ENCODE results near the gene LRP1B.
"Not testable (repeated sequence)": the region's sequence is repeated elsewhere in the genome, so short reads cannot be mapped to it uniquely, and the experiment has no call there.

LRP1B gene

GRCh38 chr2:140338795-140339194 is 1792.0 kb downstream of the LRP1B start:
- DNase-seq (ENCODE audit: low read depth), result no peak

DNA sequence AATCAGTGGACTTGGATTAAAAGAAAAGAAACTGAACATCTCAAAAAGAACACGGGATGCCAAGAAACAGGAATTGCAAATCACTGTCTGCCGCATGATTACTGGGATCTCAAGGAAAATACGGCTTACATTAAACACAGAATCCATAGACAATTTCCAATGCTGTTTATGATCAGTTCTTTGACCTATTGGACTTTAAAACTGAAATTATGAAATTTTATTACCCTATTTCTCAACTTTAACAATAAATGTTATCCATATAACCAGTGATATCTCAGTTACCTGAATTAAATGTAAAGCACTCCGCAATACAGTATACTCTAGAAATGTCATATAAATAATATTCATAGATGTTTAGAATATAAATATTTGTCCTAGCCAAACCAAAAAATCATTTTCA is 1793.8 kb downstream of the LRP1B start:
- no peak for DNase-seq (ENCODE audit: low read depth)

GRCh38 chr2:140316345-140316744 is 1814.5 kb downstream of the LRP1B start:
- DNase-seq (ENCODE audit: low read depth), result no peak

DNA sequence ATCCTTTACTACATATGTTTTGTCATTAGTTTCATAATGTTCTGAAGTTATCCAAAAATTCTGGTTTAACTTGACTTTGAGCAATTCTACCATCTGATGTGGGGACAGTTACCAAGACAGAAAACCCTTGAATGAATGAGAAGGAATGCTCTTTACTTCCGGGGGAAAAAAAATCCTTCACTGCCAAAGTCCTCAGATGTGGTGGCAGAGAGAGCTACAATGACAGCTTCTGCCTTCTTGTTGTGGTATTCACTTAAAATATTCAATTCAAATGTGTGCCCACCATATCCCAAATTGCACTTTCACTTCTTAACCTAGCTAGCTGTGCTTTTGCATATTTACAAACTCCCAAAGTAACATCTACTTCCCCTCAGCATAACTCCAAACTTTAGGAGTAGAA is 1818.9 kb downstream of the LRP1B start:
- DNase-seq (ENCODE audit: low read depth), result no peak

- no peak for DNase-seq (ENCODE audit: low read depth)
These were observed 1822.1 kb downstream of the LRP1B start for GRCh38 chr2:140308706-140309105.

- no peak for DNase-seq (ENCODE audit: low read depth)
These were observed 1823.3 kb downstream of the LRP1B start for GRCh38 chr2:140307532-140307931.

DNA sequence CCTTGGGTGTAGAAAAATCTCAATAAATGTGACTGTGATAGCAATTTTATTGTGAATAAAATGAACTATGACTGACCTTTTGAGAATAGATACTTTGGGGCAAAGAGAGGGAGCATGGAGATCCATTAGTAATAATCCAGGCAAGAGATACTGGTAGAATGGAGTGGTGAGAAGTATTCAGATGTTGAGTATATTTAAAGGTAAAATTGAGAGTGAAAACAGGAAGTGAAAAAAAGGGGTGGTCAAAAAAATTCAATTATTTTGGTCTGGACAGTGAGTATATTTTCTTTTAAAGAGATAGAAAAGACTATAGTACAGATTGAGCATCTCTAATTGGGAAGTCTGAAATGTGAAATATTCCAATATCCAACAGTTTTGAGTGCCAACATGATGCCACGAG is 1835.0 kb downstream of the LRP1B start:
- DNase-seq (ENCODE audit: low read depth), result no peak

DNA sequence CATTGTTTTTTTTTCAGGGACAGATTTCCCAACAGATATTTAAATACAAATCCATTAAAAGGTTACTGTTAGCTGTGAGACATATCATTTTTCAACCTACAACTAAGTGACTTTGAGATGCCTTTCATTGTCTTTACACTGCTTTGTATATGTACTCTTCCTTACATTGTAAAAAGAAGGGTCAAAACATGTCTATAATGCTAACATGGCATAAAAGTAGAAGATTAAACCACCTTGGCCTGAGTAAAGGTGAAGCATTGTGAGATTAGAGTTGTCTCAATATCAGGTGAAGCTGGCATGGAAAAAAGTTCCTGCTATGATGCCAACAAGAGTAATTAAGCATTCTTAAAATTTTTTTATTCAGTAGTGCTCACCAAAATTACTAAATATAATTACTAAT is 1842.1 kb downstream of the LRP1B start:
- no peak for DNase-seq (ENCODE audit: low read depth)

DNA sequence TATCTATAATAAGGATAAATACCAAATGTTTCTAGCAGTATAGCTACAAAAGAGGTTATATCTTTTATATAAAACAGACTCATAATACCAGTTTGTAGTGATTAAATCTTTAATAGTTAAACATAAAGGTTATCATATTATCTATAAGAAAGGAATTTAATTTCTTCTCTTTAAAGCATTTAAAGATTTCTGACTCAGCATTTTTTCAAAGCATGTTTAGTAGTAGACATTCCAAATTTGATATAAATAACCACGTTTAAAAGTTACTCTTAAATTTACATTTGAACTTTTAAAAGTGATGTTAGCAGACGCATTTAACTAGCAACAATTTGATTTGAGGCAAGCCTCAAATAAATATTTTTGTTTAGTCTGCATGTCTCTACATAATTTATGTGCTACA is 1842.6 kb downstream of the LRP1B start:
- no peak for DNase-seq (ENCODE audit: low read depth)

DNA sequence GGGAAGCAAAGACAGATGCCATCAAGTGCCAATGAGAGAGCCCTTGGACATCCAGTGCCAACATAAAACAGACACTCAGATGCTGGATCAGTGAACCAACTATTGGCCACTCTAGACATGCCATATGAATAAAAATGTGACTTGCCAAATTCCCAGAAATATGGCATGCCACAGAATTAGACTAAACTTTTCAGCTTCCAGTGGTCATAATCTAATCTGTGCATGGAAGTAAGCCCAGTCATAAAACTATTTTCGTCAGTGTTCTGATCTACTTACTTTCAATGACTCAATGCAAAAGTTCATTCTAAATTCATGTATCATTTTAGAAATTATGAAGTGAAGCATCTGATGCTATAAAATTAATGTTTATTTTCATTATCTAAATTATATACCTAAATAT is 1844.4 kb downstream of the LRP1B start:
- no peak for DNase-seq (ENCODE audit: low read depth)

DNA sequence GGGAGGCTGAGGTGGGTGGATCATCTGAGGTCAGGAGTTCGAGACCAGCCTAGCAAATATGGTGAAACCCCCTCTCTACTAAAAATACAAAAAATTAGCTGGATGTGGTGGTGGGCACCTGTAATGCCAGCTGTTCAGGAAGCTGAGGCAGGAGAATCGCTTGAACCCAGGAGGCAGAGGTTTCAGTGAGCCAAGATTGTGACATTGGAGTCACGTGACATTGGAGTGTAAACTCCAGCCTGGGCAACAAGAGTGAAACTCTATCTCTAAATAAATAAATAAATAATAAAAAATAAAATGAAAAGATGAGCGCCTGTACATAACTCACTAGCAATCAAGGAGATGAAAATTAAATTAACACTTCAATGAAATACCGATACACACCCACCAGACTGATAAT is 1853.5 kb downstream of the LRP1B start:
- not testable (repeated sequence) for DNase-seq (ENCODE audit: low read depth)

- DNase-seq (ENCODE audit: low read depth), result no peak
These were observed 1854.2 kb downstream of the LRP1B start for GRCh38 chr2:140276661-140277060.

DNA sequence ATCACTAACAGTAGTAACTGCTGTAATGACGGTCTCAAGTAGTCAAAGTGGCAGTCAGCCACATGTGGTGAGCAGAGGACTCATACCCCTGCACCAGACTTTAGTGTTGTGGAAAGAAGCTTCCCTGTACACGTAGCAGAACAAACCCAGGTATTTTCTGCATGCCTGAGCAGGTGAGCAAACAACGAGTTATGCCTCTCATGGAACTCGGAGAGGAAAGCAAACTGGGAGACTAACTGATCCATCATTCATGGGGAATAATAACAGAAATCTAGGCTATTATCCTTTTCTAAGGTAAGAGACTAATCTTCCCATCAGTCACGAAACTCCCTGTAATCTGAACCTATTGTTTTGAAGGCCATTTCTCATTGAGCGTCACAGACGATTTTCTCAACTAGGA is 1855.4 kb downstream of the LRP1B start:
- no peak for DNase-seq (ENCODE audit: low read depth)

GRCh38 chr2:140274891-140275290 is 1855.9 kb downstream of the LRP1B start:
- DNase-seq (ENCODE audit: low read depth), result no peak

- no peak for DNase-seq (ENCODE audit: low read depth)
These were observed 1856.9 kb downstream of the LRP1B start for GRCh38 chr2:140273958-140274357.

DNA sequence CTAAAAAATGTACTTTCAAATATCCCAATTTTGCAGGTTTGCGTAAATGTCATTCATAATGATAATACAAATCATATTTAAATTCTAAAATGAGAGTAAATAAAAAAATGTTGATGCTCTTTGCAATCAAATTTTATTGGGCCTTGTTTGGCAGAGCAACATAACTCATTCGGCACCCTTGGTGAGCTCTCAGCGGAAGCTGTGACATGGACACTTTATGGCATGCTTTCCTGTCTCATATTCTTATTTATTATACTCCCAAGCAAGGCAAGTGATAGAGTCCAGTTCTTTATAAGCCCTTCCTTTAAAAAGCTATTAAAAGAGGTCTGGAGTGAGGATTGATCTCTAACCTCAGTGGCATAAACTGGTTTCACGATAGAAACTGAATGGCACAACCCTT is 1857.4 kb downstream of the LRP1B start:
- no peak for DNase-seq (ENCODE audit: low read depth)

- DNase-seq (ENCODE audit: low read depth), result no peak
These were observed 1860.6 kb downstream of the LRP1B start for GRCh38 chr2:140270224-140270623.

GRCh38 chr2:140269000-140269399 is 1861.8 kb downstream of the LRP1B start:
- DNase-seq (ENCODE audit: low read depth), result no peak

DNA sequence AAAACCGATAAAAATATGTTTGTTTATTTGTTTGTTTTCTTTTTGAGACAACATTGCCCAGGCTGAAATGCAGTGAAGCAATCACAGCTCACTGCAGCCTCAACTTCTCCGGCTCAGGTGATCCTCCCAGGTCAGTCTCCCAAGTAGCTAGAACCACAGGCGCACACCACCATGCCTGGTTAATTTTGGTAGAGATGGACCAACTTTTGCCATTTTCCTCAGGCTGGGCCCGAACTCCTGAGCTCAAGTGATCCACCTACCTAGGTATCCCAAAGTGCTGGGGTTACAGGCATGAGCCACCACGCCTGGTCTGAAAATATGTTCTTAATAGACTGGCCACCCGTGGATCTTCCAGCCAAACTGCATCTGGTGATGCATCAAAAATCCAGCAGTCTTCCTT is 1867.9 kb downstream of the LRP1B start:
- no peak for DNase-seq (ENCODE audit: low read depth)

DNA sequence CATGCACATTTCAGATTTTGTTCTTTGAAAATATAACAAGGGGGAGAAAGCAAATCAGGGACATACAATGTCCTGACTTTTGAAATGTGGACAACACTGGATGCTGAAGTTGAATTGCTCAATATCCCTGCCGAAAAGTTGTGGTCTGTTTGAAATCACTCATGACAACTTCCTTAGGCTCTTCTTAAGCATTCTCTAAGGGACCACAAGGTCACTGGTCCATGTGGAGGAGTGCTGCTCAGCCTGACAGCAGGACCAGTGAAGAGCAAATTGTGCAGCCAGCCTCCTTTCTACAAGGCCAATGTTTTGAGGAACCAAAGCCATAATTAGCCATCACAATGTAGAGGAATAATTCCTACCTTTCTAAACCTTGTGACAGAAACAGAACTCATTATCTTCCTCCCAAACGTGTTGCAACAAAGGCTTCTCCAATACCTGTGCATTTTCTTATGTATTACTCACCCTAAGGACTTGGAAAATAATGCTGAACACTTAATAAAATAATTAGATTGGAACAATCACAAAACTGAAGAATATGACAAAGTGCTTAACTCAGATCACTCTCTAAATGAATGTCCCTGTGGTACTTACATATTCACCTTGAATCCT is 1873.0 kb downstream of the LRP1B start:
- DNase-seq (ENCODE audit: low read depth), result no peak

DNA sequence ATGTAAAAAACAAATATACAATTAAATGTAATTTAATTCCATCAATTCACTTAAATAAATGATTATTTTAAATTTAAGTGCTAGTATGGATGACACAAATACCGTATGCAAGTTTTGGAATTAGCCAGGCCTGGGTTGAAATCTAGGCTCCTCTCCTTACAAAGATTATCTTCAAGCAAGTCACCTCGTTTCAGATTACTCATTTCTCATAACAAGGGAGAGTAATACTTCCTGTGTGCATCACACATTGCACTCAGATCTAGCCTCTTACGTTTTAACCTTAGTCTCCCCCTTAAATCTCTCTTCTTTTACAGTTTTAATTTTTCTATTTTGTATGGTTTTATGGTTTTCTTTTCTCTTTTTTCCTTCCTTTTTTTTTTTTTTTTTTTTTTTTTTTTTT is 1874.7 kb downstream of the LRP1B start:
- DNase-seq (ENCODE audit: low read depth), result no peak

- DNase-seq (ENCODE audit: low read depth), result no peak
These were observed 1881.0 kb downstream of the LRP1B start for GRCh38 chr2:140249821-140250220.

DNA sequence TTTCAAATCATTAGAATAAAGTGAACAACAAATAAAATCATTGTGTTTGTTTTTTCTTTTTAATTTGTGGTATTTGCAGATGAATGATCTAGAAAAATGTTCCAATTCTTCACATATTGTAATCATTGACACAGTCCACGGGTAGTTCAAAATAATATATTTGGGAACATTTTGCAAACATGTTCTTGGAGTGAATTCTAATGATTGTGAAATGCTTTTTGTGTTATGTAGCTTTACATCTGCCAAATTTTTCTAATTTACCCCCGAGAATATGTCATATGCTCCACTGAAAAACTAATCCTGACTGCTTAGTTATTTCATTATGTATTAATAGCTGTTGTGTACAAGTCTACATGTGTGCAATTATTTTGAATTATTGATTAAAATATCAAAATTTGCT is 1882.2 kb downstream of the LRP1B start:
- DNase-seq (ENCODE audit: low read depth), result no peak

- DNase-seq (ENCODE audit: low read depth), result no peak
These were observed 1883.2 kb downstream of the LRP1B start for GRCh38 chr2:140247451-140248195.
